NT2/D1 (cell line): ENCODE data around the gene ITGA7.

Experiments
- SUZ12 ChIP-seq: IDR thresholded peaks from 2 replicates; pipeline ENCODE4 v1.6.1; 2011; ENCODE audit not compliant: insufficient read length, insufficient read depth; ENCODE audit errors: extremely low read depth
- YY1 ChIP-seq: IDR thresholded peaks from 2 replicates; pipeline ENCODE4 v1.6.1; 2011; ENCODE audit not compliant: insufficient read length, insufficient read depth
- ZNF274 ChIP-seq: IDR thresholded peaks from 2 replicates; pipeline ENCODE4 v1.6.1; 2011; ENCODE audit warnings: mild to moderate bottlenecking, low read depth, low read length

DNA sequence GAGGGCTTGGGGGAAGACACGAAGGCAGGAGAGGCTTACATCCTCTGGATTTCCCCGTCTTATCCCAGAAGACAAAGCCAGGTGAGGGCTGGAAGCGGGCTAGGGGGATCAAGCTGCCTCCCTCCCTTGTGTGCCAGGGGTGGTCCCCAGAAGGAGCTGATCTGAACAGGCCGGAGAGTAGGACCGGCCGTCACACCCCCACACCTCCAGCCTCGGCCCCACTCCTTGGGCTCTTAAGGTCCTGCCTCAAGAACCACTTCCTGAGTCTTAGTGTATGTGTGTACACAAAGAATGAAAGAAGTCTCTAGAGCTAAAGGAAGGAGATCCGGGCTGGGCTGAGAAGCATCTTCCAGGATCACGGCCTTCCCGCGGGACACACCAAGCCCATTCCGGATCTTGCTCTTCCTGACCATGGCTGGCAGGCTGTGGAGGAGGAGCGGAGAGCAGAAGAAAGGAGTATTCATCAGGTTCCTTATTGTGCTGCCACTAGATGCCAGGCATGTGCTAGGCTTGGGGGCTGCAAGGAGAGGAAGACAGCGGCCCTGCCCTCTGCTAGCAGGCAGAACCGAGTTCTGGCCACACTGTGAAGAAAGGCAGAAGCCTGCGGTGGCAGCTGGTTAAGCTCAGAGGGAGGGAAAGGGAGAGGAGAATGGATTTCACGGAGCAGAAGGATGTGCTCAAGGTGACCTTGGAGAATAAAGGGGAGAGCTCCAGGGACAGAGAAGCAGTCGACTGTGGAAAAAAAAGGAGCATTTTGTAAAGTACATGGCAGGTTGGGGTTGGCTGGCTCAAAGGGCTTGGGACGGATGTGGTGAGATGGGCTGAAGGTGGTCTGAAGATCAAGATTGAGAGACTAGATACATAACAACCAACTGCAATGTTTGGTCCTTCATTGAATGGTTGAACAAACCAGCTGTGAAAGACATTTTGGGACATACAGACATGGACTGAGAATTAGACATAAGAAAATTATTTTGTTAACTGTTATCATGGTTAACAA lies 22.4 kb upstream of the ITGA7 start:
- TF ChIP-seq ZNF274 (no peak), YY1 (no peak), SUZ12 (no peak)
